K562 (cell line): Measurements from ENCODE around the gene CPT1C. TPM values are rescaled to one million over a fixed set of nuclear protein-coding genes. Genes with fewer than 3 reads are reported as not detected.

Source experiments
- CHD4 ChIP-seq: fragments of 200-600 bp; sonication (generic); IDR thresholded peaks from 3 replicates; pipeline ENCODE4 v1.6.1; 2012; ENCODE audit warnings: low read depth, mild to moderate bottlenecking, mixed read lengths, low read length, inconsistent platforms; ENCODE audit not compliant: insufficient read depth, insufficient replicate concordance, poor library complexity, severe bottlenecking
- ELF1 ChIP-seq: fragments of 200-800 bp; sonication (Bioruptor generic); IDR thresholded peaks from 2 replicates; pipeline ENCODE4 v1.6.1; 2016; ENCODE audit warnings: missing genetic modification characterization, missing compliant biosample characterization
- FOXJ3 ChIP-seq: sonication (generic); formaldehyde crosslinking; IDR thresholded peaks from 2 replicates; pipeline ENCODE4 v1.4.0; 2020; ENCODE audit warnings: mild to moderate bottlenecking, missing genetic modification reagents
- HDAC2 ChIP-seq: fragments of 450-650 bp; IDR thresholded peaks from 2 replicates; pipeline ENCODE4 v1.6.1; 2016; ENCODE audit warnings: mild to moderate bottlenecking
- IFI16 ChIP-seq: fragments of 250-450 bp; sonication (Bioruptor Pico); IDR thresholded peaks from 2 replicates; pipeline ENCODE4 v2.1.2; 2022; ENCODE audit warnings: mild to moderate bottlenecking, inconsistent platforms
- KDM4B ChIP-seq, 2 experiments: fragments of 450-650 bp in 1 of 2; sonication (generic) in 1 of 2; IDR thresholded peaks; 2 replicates each; pipeline ENCODE4 v1.6.1; 2016 to 2017; ENCODE audit warnings: borderline replicate concordance in 2 of 2, antibody characterized with exemption in 1 of 2, low read depth in 1 of 2, mild to moderate bottlenecking in 1 of 2
- MAFK ChIP-seq: IDR thresholded peaks from 2 replicates; pipeline ENCODE4 v1.6.1; 2011; ENCODE audit warnings: low read length, improper control_type of control experiment
- MCM3 ChIP-seq: fragments of 450-650 bp; IDR thresholded peaks from 2 replicates; pipeline ENCODE4 v1.6.1; 2016
- MTA1 ChIP-seq: fragments of 450-650 bp; IDR thresholded peaks from 2 replicates; pipeline ENCODE4 v1.6.1; 2017; ENCODE audit warnings: borderline replicate concordance
- NEUROD1 ChIP-seq: fragments of 150-350 bp; IDR thresholded peaks from 2 replicates; pipeline ENCODE4 v1.6.1; 2014; ENCODE audit warnings: borderline replicate concordance, low read length, low read depth; ENCODE audit not compliant: partially characterized antibody
- NR2C1 ChIP-seq, 2 experiments: fragments of 450-650 bp; IDR thresholded peaks; 2 replicates each; pipeline ENCODE4 v1.6.1; 2017; ENCODE audit warnings: mild to moderate bottlenecking in 2 of 2, antibody characterized with exemption in 1 of 2, inconsistent platforms in 1 of 2, missing compliant biosample characterization in 1 of 2, missing genetic modification characterization in 1 of 2
- POLR2A ChIP-seq: fragments of 450-650 bp; conservative IDR thresholded peaks from 2 replicates; pipeline ENCODE4 v1.6.1; 2016
- RAD21 ChIP-seq, 2 experiments: fragments of 250-450 bp in 1 of 2; fragments of 450-650 bp in 1 of 2; sonication (Bioruptor Pico) in 1 of 2; formaldehyde crosslinking in 1 of 2; IDR thresholded peaks in 1 of 2; conservative IDR thresholded peaks in 1 of 2; 2 replicates each; pipeline versions ENCODE4 v1.4.0 to v1.8.0; 2020 to 2022; ENCODE audit warnings: mild to moderate bottlenecking in 2 of 2, moderate library complexity in 1 of 2
- RNF2 ChIP-seq: sonication (generic); IDR thresholded peaks from 2 replicates; pipeline ENCODE4 v1.6.1; 2016
- SIN3B ChIP-seq: fragments of 450-650 bp; IDR thresholded peaks from 2 replicates; pipeline ENCODE4 v1.6.1; 2017; ENCODE audit warnings: low read depth, mild to moderate bottlenecking, moderate library complexity
- SLC30A9 ChIP-seq: fragments of 250-450 bp; sonication (Bioruptor Pico); IDR thresholded peaks from 2 replicates; pipeline ENCODE4 v1.8.0; 2022; ENCODE audit warnings: mild to moderate bottlenecking, moderate library complexity
- TRIM28 ChIP-seq: fragments of 450-650 bp; IDR thresholded peaks from 2 replicates; pipeline ENCODE4 v1.6.1; 2017
- TSC22D4 ChIP-seq: fragments of 450-650 bp; IDR thresholded peaks from 2 replicates; pipeline ENCODE4 v1.6.1; 2016; ENCODE audit warnings: missing genetic modification characterization, missing biosample characterization, control low read depth
- TSHZ1 ChIP-seq: fragments of 250-450 bp; sonication (Bioruptor Pico); IDR thresholded peaks from 2 replicates; pipeline ENCODE4 v1.4.0; 2020; ENCODE audit warnings: mild to moderate bottlenecking, moderate library complexity
- ZFP36 ChIP-seq: fragments of 150-350 bp; IDR thresholded peaks from 2 replicates; pipeline ENCODE4 v1.6.1; 2018; ENCODE audit warnings: low read length, low read depth; ENCODE audit not compliant: partially characterized antibody
- ZNF146 ChIP-seq: IDR thresholded peaks from one replicate; pipeline ENCODE4 v1.6.1; 2018; ENCODE audit warnings: missing compliant biosample characterization; ENCODE audit not compliant: unreplicated experiment
- ZNF24 ChIP-seq: fragments of 450-650 bp; IDR thresholded peaks from 2 replicates; pipeline ENCODE4 v1.6.1; 2016
- ZNF398 ChIP-seq: fragments of 250-450 bp; sonication (Bioruptor Pico); IDR thresholded peaks from 2 replicates; pipeline ENCODE4 v1.8.0; 2021; ENCODE audit warnings: moderate library complexity, mild to moderate bottlenecking, inconsistent platforms
- ZNF583 ChIP-seq: fragments of 250-450 bp; sonication (Bioruptor Pico); IDR thresholded peaks from 2 replicates; pipeline ENCODE4 v1.4.0; 2020
- ZNF77 ChIP-seq: fragments of 250-450 bp; sonication (Bioruptor Pico); IDR thresholded peaks from 2 replicates; pipeline ENCODE4 v1.5.0; 2020
- ZNF785 ChIP-seq: fragments of 250-450 bp; sonication (Bioruptor Pico); IDR thresholded peaks from 2 replicates; pipeline ENCODE4 v1.4.0; 2020; ENCODE audit warnings: mild to moderate bottlenecking
- ZZZ3 ChIP-seq: fragments of 450-650 bp; IDR thresholded peaks from 2 replicates; pipeline ENCODE4 v1.6.1; 2016; ENCODE audit warnings: antibody characterized with exemption, mild to moderate bottlenecking, moderate library complexity
- polyA plus RNA-seq, 8 experiments: library from polyadenylated mRNA; depleted of rRNA in 4 of 8; stranded (reverse) in 5 of 8; unstranded in 3 of 8; fragments of >200 nt; fragmentation: Nextera tagmentation in 2 of 8; fragmentation: Illumina TruSeq in 1 of 8; extraction: Ambion mirVana in 2 of 8; extraction: Trizol in 1 of 8; gene quantifications; 2 replicates each; pipeline versions ENCODE4 v1.2.1 to v1.2.3, GENCODE V29; 2011 to 2014; ENCODE audit warnings: inconsistent platforms in 1 of 8, missing spikeins in 1 of 8
- total RNA-seq, 7 experiments: library from RNA; depleted of rRNA in 6 of 7; stranded (reverse); fragments of >200 nt in 6 of 7; fragmentation: Illumina TruSeq in 2 of 7; extraction: Trizol in 2 of 7; gene quantifications; 2 replicates each; pipeline versions ENCODE4 v1.2.1 to v1.2.3, GENCODE V29; 2011 to 2021; ENCODE audit warnings: low replicate concordance in 1 of 7

Gene CPT1C
- total and polyA plus RNA-seq, 9 of the 15 experiments (the other 6 are each of a cell fraction or from before 2014, with no cell fraction given) = 1.9 to 12.3 (median 3.0) TPM

DNA sequence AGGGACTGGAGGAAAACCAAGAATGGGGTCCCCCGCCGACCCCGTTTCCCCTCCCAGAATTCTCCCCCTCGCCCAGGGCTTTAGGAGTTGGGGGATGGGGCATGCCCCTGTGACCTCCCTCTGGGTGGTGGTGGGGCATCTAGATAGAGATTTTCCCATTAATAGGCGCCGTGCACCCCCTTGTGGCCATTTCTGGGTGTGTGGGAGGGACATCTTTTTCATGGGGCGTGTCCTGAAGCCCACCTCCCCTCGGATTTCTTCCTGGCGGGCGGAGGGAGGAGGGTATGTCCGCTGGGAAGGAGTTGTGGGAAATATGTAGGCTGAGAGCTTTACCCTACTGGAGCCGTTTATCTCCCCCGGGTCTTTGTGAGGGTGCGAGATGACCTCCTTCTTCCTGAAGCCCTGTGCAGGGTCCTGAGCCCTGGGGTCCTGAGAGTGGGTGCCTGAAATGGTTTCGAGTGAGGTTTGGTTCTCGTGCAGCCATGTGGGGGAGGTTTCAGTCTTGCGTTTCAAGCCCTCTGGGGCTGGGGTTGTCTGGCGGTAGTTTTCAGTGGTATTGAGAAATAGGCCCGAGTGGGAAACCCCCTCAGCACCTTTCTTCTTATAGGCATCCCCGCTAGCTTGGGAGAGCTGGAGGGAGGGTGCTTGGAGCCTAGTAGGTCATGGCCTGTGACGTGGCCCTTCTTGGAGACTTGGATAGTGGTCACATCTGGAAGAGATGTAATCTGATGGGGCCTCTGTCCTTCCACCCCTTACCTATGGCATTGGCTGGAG is 12.8 kb upstream of the CPT1C start (continued):
- TF ChIP-seq CHD4 = no peak
- no peak for TF ChIP-seq RNF2
- no peak for TF ChIP-seq NEUROD1
- TF ChIP-seq TSHZ1 = no peak
- no peak for TF ChIP-seq IFI16
- TF ChIP-seq MAFK = no peak
- TF ChIP-seq KDM4B (IDR thresholded peaks at IDR 0.05; ENCODE audit: borderline replicate concordance in 2 of 2, low read depth in 1 of 2) = no peak
- no peak for TF ChIP-seq FOXJ3
- TF ChIP-seq ZNF785 = no peak
- TF ChIP-seq ZNF24 = no peak
- no peak for TF ChIP-seq POLR2A
- TF ChIP-seq ZNF77 (CRISPR knock-in tag) = no peak
- TF ChIP-seq ZNF583 (CRISPR knock-in tag) = no peak
- 0 out of 2 replicates have a peak, but pooled peaks have one; percentile 25 for TF ChIP-seq HDAC2
- no peak for TF ChIP-seq ZNF146 (CRISPR knock-in tag)
- peak; percentile 20; the same call in 1 of the 2 replicates for TF ChIP-seq TRIM28
- peak; percentile 60 to 73 for TF ChIP-seq RAD21 (CRISPR knock-in tag; conservative IDR thresholded peaks at IDR 0.05 in 1 of 2, IDR thresholded peaks at IDR 0.05 in 1 of 2)
- TF ChIP-seq NR2C1 (IDR thresholded peaks at IDR 0.05) = peak; percentile 36; the same call in 1 of the 2 replicates
- TF ChIP-seq NR2C1 (tag; IDR thresholded peaks at IDR 0.05) = peak; percentile 45
- TF ChIP-seq MTA1 = 0 out of 2 replicates have a peak, but pooled peaks have one; percentile 10
- TF ChIP-seq TSC22D4 (tag) = no peak
- TF ChIP-seq ZFP36 = no peak
- TF ChIP-seq SLC30A9 (CRISPR knock-in tag) = no peak
- no peak for TF ChIP-seq MCM3
- no peak for TF ChIP-seq ZNF398
- TF ChIP-seq ELF1 = no peak
- no peak for TF ChIP-seq ZZZ3
- 0 out of 2 replicates have a peak, but pooled peaks have one; percentile 19 for TF ChIP-seq SIN3B
